ENCODE data around the gene RNFT1. TPM values are rescaled to one million over a fixed set of nuclear protein-coding genes. Genes with fewer than 3 reads are reported as not detected.
"Not testable (repeated sequence)": the region's sequence is repeated elsewhere in the genome, so short reads cannot be mapped to it uniquely, and the experiment has no call there.

RNFT1 gene
- total RNA-seq, 1 donor from 2014 or later, result 22.8 TPM

DNA sequence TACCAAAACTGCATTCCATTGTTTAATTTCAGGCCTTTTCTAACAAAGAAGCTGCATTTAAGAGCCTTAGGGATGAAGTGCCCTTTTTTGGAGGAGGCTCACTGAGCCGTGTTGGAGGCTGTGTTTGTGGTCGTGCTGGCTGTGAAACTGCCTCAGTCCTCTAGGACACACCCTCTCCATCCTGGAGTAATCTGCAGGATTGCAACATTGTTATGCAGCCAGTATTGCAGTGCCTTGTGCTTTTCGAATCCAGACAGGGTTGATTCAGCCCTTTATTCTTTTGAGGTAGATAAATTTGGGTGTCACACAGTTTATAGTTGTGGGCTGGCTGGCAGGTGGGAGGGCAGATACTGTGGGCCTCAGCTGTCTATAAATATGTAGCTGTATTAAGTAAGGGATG is 33.8 kb downstream of the RNFT1 start:
- peak; percentile 61 for ATAC-seq
- not testable (repeated sequence) for DNase-seq (ENCODE audit: low spot score)

GRCh38 chr17:59930121-59930520 is 34.4 kb downstream of the RNFT1 start:
- DNase-seq (ENCODE audit: low spot score); ATAC-seq: not testable (repeated sequence)

DNA sequence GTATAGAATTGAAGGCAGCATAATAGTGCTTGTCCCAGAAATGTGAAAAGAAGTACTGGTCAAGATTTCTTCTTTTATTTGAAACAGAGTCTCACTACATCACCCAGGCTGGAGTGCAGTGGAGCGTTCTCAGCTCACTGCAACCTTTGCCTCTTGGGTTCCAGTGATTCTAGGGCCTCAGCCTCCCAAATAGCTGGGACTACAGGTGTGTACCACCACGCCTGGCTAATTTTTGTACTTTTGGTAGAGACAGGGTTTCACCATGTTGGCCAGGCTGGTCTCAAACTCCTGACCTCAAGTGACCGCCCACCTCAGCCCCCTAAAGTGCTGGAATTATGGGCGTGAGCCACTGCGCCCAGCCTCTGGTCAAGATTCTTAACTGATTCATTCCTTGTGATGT is 43.9 kb downstream of the RNFT1 start:
- ATAC-seq; DNase-seq (ENCODE audit: low spot score): not testable (repeated sequence)

DNA sequence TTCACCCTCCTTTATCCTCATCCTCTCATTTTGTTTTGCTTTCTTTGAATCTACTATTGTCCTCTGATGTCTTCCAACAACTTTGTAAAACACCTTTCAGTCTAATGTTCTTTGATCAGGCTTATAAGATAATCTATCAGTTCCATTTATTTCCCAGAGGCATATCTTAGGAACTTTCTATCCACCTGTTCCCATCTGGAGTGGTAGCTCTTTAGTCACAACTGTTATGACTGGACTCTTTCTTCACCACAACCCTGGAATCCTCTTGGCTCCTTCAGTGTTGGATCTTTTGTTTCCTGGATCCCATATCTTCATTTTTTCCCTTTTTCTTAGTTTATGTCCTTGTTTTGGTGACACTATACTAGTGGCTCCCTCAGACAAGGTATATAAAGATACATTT is 48.1 kb downstream of the RNFT1 start:
- DNase-seq (ENCODE audit: low spot score) (no peak), ATAC-seq (no peak)

- ATAC-seq (peak; percentile 78), DNase-seq (ENCODE audit: low spot score) (no peak)
These were observed 50.2 kb downstream of the RNFT1 start for GRCh38 chr17:59914274-59914854.

- no peak for ATAC-seq
- no peak for DNase-seq (ENCODE audit: low spot score)
These were observed 57.1 kb downstream of the RNFT1 start for GRCh38 chr17:59907467-59907866.

DNA sequence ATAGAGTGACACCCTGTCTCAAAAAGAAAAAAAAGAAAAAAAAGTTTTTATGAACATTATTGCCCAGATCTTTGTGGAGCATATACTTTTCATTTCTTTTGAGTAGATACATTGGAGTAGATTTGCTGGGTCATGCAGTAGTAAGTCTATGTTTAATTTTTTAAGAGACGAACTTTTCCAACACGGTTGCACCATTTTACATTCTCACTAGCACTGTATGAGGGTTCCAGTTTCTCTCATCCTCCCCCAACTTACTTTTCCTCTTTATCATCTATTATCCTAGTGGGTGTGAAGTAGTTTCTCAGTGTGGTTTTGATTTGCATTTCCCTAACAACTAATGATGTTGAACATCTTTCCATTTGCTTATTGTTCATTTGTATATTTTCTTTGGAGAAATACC is 61.1 kb downstream of the RNFT1 start:
- DNase-seq (ENCODE audit: low spot score) (no peak), ATAC-seq (no peak)

Other genes starting within 250 kb of the RNFT1 start
- gene TUBD1, start 71.8 kb downstream of the RNFT1 start, total RNA-seq, result 6.2 TPM
- 16.4 TPM for gene RPS6KB1, start 71.6 kb downstream of the RNFT1 start, total RNA-seq
- gene HEATR6, start 114.2 kb upstream of the RNFT1 start, total RNA-seq, result 5.0 TPM
- 0.53 TPM for gene CA4, start 185.2 kb upstream of the RNFT1 start, total RNA-seq

Measured in left lobe of liver (tissue), 2 donors.